Astrocyte (in vitro differentiated cells and primary cell): ENCODE results near the gene BSN. TPM values are rescaled to one million over a fixed set of nuclear protein-coding genes. Genes with fewer than 3 reads are reported as not detected.

Experiments
- DNase-seq: peaks from one replicate; pipeline ENCODE4 v3.0.0-alpha.2; 2010; ENCODE audit warnings: low read depth
- FAIRE-seq: peaks from 2 replicates; lab custom pipeline; 2011; peaks lifted over from hg19 to GRCh38; lab: Jason Lieb, UNC
- H2AFZ ChIP-seq: 2 replicates; pipeline ENCODE4 v1.6.0; 2012; ENCODE audit warnings: low read depth, low read length, inconsistent platforms
- H3K27ac ChIP-seq: 2 replicates; pipeline ENCODE4 v1.5.1; 2011; ENCODE audit warnings: low read depth, low read length, inconsistent platforms
- H3K27me3 ChIP-seq: 2 replicates; pipeline ENCODE4 v1.6.0; 2011; ENCODE audit warnings: low read length, inconsistent platforms; ENCODE audit not compliant: insufficient read depth
- H3K36me3 ChIP-seq: 2 replicates; pipeline ENCODE4 v1.5.1; 2011; ENCODE audit warnings: low read length, inconsistent platforms; ENCODE audit not compliant: insufficient read depth
- H3K4me1 ChIP-seq: 2 replicates; pipeline ENCODE4 v1.5.1; 2011; ENCODE audit warnings: low read length, inconsistent platforms; ENCODE audit not compliant: insufficient read depth
- H3K4me2 ChIP-seq: 2 replicates; pipeline ENCODE4 v1.6.0; 2012; ENCODE audit warnings: low read length, inconsistent platforms
- H3K4me3 ChIP-seq: 2 replicates; pipeline ENCODE4 v1.5.1; 2011; ENCODE audit warnings: low read depth, mild to moderate bottlenecking, low read length, inconsistent platforms; ENCODE audit not compliant: insufficient read depth
- H3K79me2 ChIP-seq: 2 replicates; pipeline ENCODE4 v1.6.0; 2012; ENCODE audit warnings: mild to moderate bottlenecking, low read length, inconsistent platforms; ENCODE audit not compliant: insufficient read depth
- H3K9ac ChIP-seq: 2 replicates; pipeline ENCODE4 v1.6.0; 2012; ENCODE audit warnings: mild to moderate bottlenecking, low read length, inconsistent platforms
- H3K9me3 ChIP-seq: 2 replicates; pipeline ENCODE4 v1.5.1; 2012; ENCODE audit warnings: low read depth, mild to moderate bottlenecking, low read length, inconsistent platforms; ENCODE audit not compliant: insufficient read depth
- H4K20me1 ChIP-seq: 2 replicates; pipeline ENCODE4 v1.6.0; 2012; ENCODE audit warnings: low read length, inconsistent platforms; ENCODE audit not compliant: insufficient read depth
- H3K27ac Mint-ChIP-seq: one replicate; pipeline ENCODE4 v1.8.0; 2021; ENCODE audit warnings: mild to moderate bottlenecking, mixed read lengths; ENCODE audit not compliant: unreplicated experiment
- H3K27me3 Mint-ChIP-seq: one replicate; pipeline ENCODE4 v1.8.0; 2021; ENCODE audit warnings: low read depth, mixed read lengths; ENCODE audit not compliant: unreplicated experiment
- H3K36me3 Mint-ChIP-seq: one replicate; pipeline ENCODE4 v1.8.0; 2021; ENCODE audit warnings: low read depth, mixed read lengths; ENCODE audit not compliant: unreplicated experiment
- H3K4me1 Mint-ChIP-seq: one replicate; pipeline ENCODE4 v1.8.0; 2021; ENCODE audit warnings: low read depth, mixed read lengths; ENCODE audit not compliant: unreplicated experiment
- H3K4me3 Mint-ChIP-seq: one replicate; pipeline ENCODE4 v1.8.0; 2021; ENCODE audit warnings: mild to moderate bottlenecking, moderate library complexity, mixed read lengths; ENCODE audit not compliant: unreplicated experiment
- H3K9me3 Mint-ChIP-seq: one replicate; pipeline ENCODE4 v1.8.0; 2021; ENCODE audit warnings: mild to moderate bottlenecking, mixed read lengths; ENCODE audit not compliant: unreplicated experiment
- CTCF ChIP-seq: IDR thresholded peaks from 2 replicates; pipeline ENCODE4 v1.5.1; 2011; ENCODE audit warnings: low read depth, mild to moderate bottlenecking, inconsistent platforms, low read length, moderate library complexity; ENCODE audit not compliant: insufficient read depth
- EZH2 ChIP-seq: IDR thresholded peaks from 2 replicates; pipeline ENCODE4 v1.6.1; 2012; ENCODE audit warnings: mild to moderate bottlenecking, low read length, inconsistent platforms; ENCODE audit not compliant: insufficient read depth
- total RNA-seq: library from RNA; stranded (reverse); gene quantifications from 2 replicates; pipeline ENCODE4 v1.2.1, GENCODE V29; 2021

Gene BSN
- total RNA-seq, 1 donor from 2014 or later: 0.86 TPM

- no peaks in the 10 kb centered on the region for H3K27me3 ChIP-seq
- H3K4me3 ChIP-seq: no peak overlapping the region
- DNase-seq (no peak), FAIRE-seq (no peak)
- no peak overlapping the region for H2AFZ ChIP-seq
- no peaks in the 10 kb centered on the region for H3K79me2 ChIP-seq
- Mint-ChIP-seq H3K27me3 (no peaks in the 10 kb centered on the region), H3K4me1 (no peaks in the 10 kb centered on the region), H3K4me3 (no peak overlapping the region), H3K9me3 (no peaks in the 10 kb centered on the region), H3K36me3 (peaks cover 19% of the 10 kb centered on the region), H3K27ac (no peak overlapping the region)
- H3K9me3 ChIP-seq: no peaks in the 10 kb centered on the region
- H3K4me1 ChIP-seq: no peaks in the 10 kb centered on the region
- peaks cover 10% of the 10 kb centered on the region for H4K20me1 ChIP-seq
- H3K36me3 ChIP-seq: peaks cover 2% of the 10 kb centered on the region
- no peak overlapping the region for H3K9ac ChIP-seq
- no peak overlapping the region for H3K4me2 ChIP-seq
- no peak overlapping the region for H3K27ac ChIP-seq
- no peak for TF ChIP-seq CTCF
- TF ChIP-seq EZH2: no peak
Observed at GRCh38 chr3:49531218-49531617, 23.1 kb upstream of the BSN start.

GRCh38 chr3:49531715-49532114 lies 22.6 kb upstream of the BSN start:
- no peak overlapping the region for H3K27ac Mint-ChIP-seq

More at GRCh38 chr3:49531715-49532114, 22.6 kb upstream of the BSN start:
- peaks cover 2% of the 10 kb centered on the region for H3K4me1 Mint-ChIP-seq
- no peak for TF ChIP-seq CTCF
- no peak for TF ChIP-seq EZH2
- no peak overlapping the region for H3K4me3 Mint-ChIP-seq
- Histone ChIP-seq H4K20me1 (peaks cover 10% of the 10 kb centered on the region), H3K27me3 (no peaks in the 10 kb centered on the region), H3K4me3 (no peak overlapping the region), H3K27ac (no peak overlapping the region), H3K4me2 (no peak overlapping the region), H3K9ac (no peak overlapping the region), H2AFZ (no peak overlapping the region), H3K9me3 (no peaks in the 10 kb centered on the region), H3K79me2 (no peaks in the 10 kb centered on the region), H3K36me3 (peaks cover 2% of the 10 kb centered on the region), H3K4me1 (no peaks in the 10 kb centered on the region)
- no peaks in the 10 kb centered on the region for H3K27me3 Mint-ChIP-seq
- DNase-seq (no peak), FAIRE-seq (no peak)
- peaks cover 19% of the 10 kb centered on the region for H3K36me3 Mint-ChIP-seq
- H3K9me3 Mint-ChIP-seq: no peaks in the 10 kb centered on the region
